Left lung (tissue), 10 donors: ENCODE measurements around the gene S100A2. TPM values are rescaled to one million over a fixed set of nuclear protein-coding genes. Genes with fewer than 3 reads are reported as not detected.
"Not testable (repeated sequence)": the region's sequence is repeated elsewhere in the genome, so short reads cannot be mapped to it uniquely, and the experiment has no call there.

Experiments
- ATAC-seq: fragments of 200-7000 bp; cut with Tn5 transposase; one replicate; pipeline ENCODE4 v1.9.1; 2020; ENCODE audit warnings: moderate library complexity
- DNase-seq, 4 donors: peaks; one replicate each; pipeline ENCODE4 v3.0.0-alpha.2; 2013 to 2020
- H3K27ac ChIP-seq, 2 donors: fragments of 200-600 bp; sonication (generic) in 1 of 2; one replicate each; pipeline versions ENCODE4 v1.5.0 to v1.8.0; 2020 to 2021
- H3K27me3 ChIP-seq, 2 donors: fragments of 200-600 bp; sonication (generic) in 1 of 2; one replicate each; pipeline versions ENCODE4 v1.5.0 to v1.8.0; 2020 to 2021
- H3K36me3 ChIP-seq, 2 donors: fragments of 200-600 bp; sonication (generic) in 1 of 2; one replicate each; pipeline versions ENCODE4 v1.5.0 to v1.8.0; 2020 to 2021
- H3K4me1 ChIP-seq, 2 donors: fragments of 200-600 bp; one replicate each; pipeline ENCODE4 v1.8.0; 2021
- H3K4me3 ChIP-seq, 2 donors: fragments of 200-600 bp; sonication (generic) in 1 of 2; one replicate each; pipeline versions ENCODE4 v1.5.0 to v1.8.0; 2020 to 2021; ENCODE audit warnings: mild to moderate bottlenecking in 1 of 2
- H3K9me3 ChIP-seq, 2 donors: fragments of 200-600 bp; sonication (generic) in 1 of 2; one replicate each; pipeline versions ENCODE4 v1.5.0 to v1.8.0; 2020 to 2021
- CTCF ChIP-seq, 2 donors: fragments of 200-600 bp; sonication (generic) in 1 of 2; IDR thresholded peaks; one replicate each; pipeline versions ENCODE4 v1.5.0 to v1.8.0; 2021; ENCODE audit warnings: antibody characterized with exemption in 2 of 2
- intact Hi-C, 2 donors: fragments of 100-400 bp; cut with DNase I; formaldehyde crosslinking; loops; one replicate each; pipeline versions ENCODE4 v1.11.2 to v1.14.2; 2022
- polyA plus RNA-seq, 6 donors: library from polyadenylated mRNA; unstranded; fragments of 120-200 nt; gene quantifications; one replicate each; pipeline ENCODE4 v1.2.1, GENCODE V29; 2013; ENCODE audit not compliant: insufficient read length in 6 of 6
- total RNA-seq, 2 donors: library from RNA; stranded (reverse); fragmentation: NEBNext Ultra II Directional; extraction: Animal tissue kit (Norgen Biotek cat#: 25700); gene quantifications; one replicate each; pipeline ENCODE4 v1.2.1, GENCODE V29; 2021
- donor health status: DM: no; HTN: yes; CAD: no.
- donor health status: DM: no; HTN: no; CAD: no.

The S100A2 gene
- total and polyA plus RNA-seq, 8 donors, result 0.51 to 25.9 (median 1.0) TPM

GRCh38 chr1:153566414-153567371 lies 1.0 kb upstream of the S100A2 start:
- peak; percentile 36 to 99 (median 91) for DNase-seq
- intact Hi-C loops, result loop anchor here (5.0 to 10.0 kb wide), 3 partner anchors 34 to 54 kb away; no protein-coding TSS in a partner anchor

GRCh38 chr1:153563991-153564390 lies 1.7 kb downstream of the S100A2 start:
- Histone ChIP-seq H3K4me3 (no peak overlapping the region), H3K27me3 (no peaks in the 10 kb centered on the region), H3K27ac (peak overlapping the region in 1 of 2 donors; percentile 8), H3K4me1 (peaks cover 33 to 57% of the 10 kb centered on the region in 2 donors), H3K9me3 (no peaks in the 10 kb centered on the region), H3K36me3 (no peaks in the 10 kb centered on the region)
- intact Hi-C loops, result loop anchor here in 1 of 2 donors (10.0 kb wide), 1 partner anchor 49 kb away; no protein-coding TSS in a partner anchor
- ATAC-seq, result no peak
- DNase-seq, result no peak
- TF ChIP-seq CTCF (IDR thresholded peaks at IDR 0.05), result no peak

More at GRCh38 chr1:153566414-153567371, 1.0 kb upstream of the S100A2 start:
- Histone ChIP-seq H3K4me3 (peak overlapping the region in 1 of 2 donors; percentile 18), H3K27me3 (no peaks in the 10 kb centered on the region), H3K4me1 (peaks cover 33 to 61% of the 10 kb centered on the region in 2 donors), H3K9me3 (no peaks in the 10 kb centered on the region), H3K27ac (peak overlapping the region; percentile 95 to 98), H3K36me3 (no peaks in the 10 kb centered on the region)
- peak; percentile 89 for ATAC-seq
- peak in 1 of 2 donors; percentile 19 for TF ChIP-seq CTCF (IDR thresholded peaks at IDR 0.05)

GRCh38 chr1:153563483-153563901 lies 2.2 kb downstream of the S100A2 start:
- DNase-seq (no peak), ATAC-seq (no peak)
- no peaks in the 10 kb centered on the region for H3K9me3 ChIP-seq
- intact Hi-C loops, result loop anchor here in 1 of 2 donors (10.0 kb wide), 1 partner anchor 49 kb away; no protein-coding TSS in a partner anchor
- H3K4me1 ChIP-seq, result peaks cover 33 to 52% of the 10 kb centered on the region in 2 donors
- TF ChIP-seq CTCF (IDR thresholded peaks at IDR 0.05), result no peak
- H3K27me3 ChIP-seq, result no peaks in the 10 kb centered on the region
- no peak overlapping the region for H3K4me3 ChIP-seq
- H3K36me3 ChIP-seq, result no peaks in the 10 kb centered on the region
- H3K27ac ChIP-seq, result no peak overlapping the region

- peaks cover 19 to 37% of the 10 kb centered on the region in 2 donors for H3K4me1 ChIP-seq
- H3K9me3 ChIP-seq, H3K27ac ChIP-seq, H3K27me3 ChIP-seq, H3K4me3 ChIP-seq, ATAC-seq, H3K36me3 ChIP-seq: not testable (repeated sequence)
- DNase-seq, result peak in 1 of 4 donors; percentile 3
- intact Hi-C loops, result loop anchor here in 1 of 2 donors (10.0 kb wide), 1 partner anchor 47 kb away; no protein-coding TSS in a partner anchor
Observed at GRCh38 chr1:153562021-153562420, 3.6 kb downstream of the S100A2 start.

GRCh38 chr1:153561466-153561985 lies 4.1 kb downstream of the S100A2 start:
- Histone ChIP-seq H3K4me3 (no peak overlapping the region), H3K9me3 (no peaks in the 10 kb centered on the region), H3K36me3 (no peaks in the 10 kb centered on the region), H3K4me1 (peaks cover 14 to 35% of the 10 kb centered on the region in 2 donors), H3K27me3 (no peaks in the 10 kb centered on the region), H3K27ac (no peak overlapping the region)
- ATAC-seq, result no peak
- no peak for DNase-seq
- intact Hi-C loops, result loop anchor here in 1 of 2 donors (10.0 kb wide), 1 partner anchor 47 kb away; no protein-coding TSS in a partner anchor
- no peak for TF ChIP-seq CTCF (IDR thresholded peaks at IDR 0.05)
